Activated CD4-positive, alpha-beta T cell treated with anti-CD3 and anti-CD28 coated beads, Interleukin-2, amount 50 U/mL, for 48 hours (primary cell): ENCODE measurements around the gene FAM9A.

Source experiments
- DNase-seq, 2 experiments: peaks; one replicate each; pipeline ENCODE4 v3.0.0-alpha.2; 2020

The FAM9A gene

GRCh38 chrX:8801041-8801599 lies at the start of gene FAM9A:
TSS of gene FAM9A (minus strand) at chrX:8801383. CDS start at chrX:8800171, 1,212 bp downstream.
- DNase-seq = no peak

DNA sequence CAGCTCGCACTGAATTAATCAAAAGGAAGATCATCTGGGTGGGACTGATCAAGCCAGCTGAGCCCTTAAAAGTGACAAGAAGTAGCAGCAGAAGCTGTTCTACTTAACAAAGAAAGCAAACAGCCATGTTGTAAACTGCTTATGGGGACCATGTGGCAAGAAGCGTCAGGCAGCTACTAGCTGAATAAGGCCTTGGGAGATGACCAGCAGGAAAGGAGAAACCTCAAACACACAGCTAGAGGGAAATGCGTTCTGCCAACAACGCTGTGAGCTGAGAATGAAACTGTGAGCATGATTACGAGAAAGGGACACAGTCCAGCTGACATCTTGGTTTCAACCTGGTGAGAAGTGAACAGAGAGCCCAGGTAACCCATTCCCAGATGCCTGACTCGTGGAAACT lies 49.3 kb upstream of the FAM9A start:
- no peak for DNase-seq

- DNase-seq = no peak
Observed at GRCh38 chrX:8849945-8850344, 48.8 kb upstream of the FAM9A start.

DNA sequence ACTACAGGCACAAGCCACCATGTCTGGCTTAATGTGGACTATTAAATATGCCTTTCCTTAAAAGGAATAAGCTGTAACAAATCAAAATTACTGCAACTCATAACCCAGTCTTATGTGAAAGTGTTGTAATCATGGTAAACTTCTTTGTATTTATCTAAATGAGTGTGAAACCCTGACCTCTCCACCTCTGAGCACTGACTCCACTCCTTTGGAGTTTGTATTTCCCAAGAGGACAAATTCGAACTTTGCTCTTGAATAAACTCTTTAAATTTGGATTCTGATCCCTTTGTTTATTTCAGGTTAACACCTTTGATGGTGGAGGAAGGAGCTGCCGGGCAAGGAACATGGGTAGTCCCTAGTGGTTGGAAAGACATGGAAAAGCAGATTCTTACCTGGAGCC lies 48.3 kb upstream of the FAM9A start:
- DNase-seq = no peak

GRCh38 chrX:8848911-8849310 lies 47.7 kb upstream of the FAM9A start:
- DNase-seq = no peak

GRCh38 chrX:8848441-8848840 lies 47.3 kb upstream of the FAM9A start:
- DNase-seq = no peak

- no peak for DNase-seq
Observed at GRCh38 chrX:8847360-8847759, 46.2 kb upstream of the FAM9A start.

DNA sequence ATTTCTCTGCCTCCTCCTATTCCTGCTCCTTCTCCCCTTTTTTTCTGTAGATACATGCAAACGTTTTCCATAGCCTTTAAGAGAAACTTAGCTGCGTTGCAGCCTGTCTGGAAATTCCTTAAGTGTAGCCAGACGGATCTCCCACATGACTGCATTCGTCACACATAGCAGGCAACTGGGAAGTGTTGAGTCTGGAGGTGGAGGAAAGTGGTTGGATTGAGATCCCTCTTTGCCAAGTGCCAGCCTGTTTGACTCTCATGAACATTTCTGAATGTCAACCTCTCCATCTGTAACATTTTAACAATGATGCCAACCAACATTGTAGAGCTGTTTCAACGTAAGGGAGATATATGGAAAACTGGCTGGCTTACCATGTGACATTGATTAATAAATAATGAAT lies 45.1 kb upstream of the FAM9A start:
- DNase-seq = no peak

DNA sequence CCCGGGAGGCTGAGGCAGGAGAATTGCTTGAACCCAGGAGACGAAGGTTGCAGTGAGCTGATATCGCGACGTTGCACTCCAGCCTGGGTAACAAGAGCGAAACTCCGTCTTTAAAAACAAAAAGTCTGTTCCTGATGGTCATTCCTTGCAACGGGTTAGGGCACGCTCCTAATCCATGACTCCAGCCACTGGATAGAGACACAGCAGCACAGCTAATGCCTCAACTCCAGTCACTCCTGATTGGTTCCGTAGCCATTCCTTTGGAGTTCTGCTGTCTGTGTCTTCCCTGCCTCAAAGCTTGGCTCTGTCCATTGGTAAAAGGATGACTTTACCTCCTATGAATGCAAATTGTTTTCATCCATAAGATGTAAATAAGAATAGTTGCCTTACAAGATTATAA lies 44.3 kb upstream of the FAM9A start:
- no peak for DNase-seq

DNA sequence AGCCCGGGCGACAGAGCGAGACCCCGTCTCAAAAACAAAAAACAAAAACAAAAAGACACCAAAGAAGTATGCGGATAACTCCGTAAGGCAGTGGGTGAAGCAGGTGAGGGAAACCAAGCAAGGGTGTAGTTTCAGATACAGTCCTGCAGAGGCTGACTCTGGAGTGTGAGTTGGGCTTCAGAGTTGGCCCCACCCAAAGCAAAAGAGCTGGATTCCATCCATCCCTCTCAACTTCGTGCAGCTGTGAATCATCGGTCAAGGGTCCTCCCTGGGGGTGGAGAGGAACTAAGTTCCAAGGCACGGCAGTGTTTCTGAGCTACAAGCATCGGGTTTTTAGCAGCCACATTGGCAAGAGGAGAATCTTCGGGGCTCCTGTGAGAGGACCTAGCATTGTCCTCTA lies 43.9 kb upstream of the FAM9A start:
- DNase-seq = no peak

DNA sequence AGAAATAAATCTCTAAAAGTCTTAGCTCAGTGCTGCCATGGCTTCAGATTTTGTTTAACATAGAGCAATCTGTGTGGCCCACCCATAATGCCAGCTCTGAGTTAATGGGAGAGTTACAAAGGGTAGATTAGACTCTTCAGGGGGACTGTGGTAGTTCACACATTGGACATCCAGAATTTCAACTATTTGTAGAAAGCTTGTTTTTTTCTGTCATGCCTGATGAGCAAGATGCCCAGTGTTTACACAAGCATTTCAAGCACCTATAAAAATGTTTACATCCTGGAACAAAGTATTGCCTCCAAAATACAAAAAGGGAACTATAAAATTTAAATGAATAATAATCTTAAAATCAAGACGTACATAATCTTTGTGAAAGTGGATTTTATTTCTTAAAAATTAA lies 43.0 kb upstream of the FAM9A start:
- DNase-seq = no peak

GRCh38 chrX:8841911-8842310 lies 40.7 kb upstream of the FAM9A start:
- DNase-seq = no peak

DNA sequence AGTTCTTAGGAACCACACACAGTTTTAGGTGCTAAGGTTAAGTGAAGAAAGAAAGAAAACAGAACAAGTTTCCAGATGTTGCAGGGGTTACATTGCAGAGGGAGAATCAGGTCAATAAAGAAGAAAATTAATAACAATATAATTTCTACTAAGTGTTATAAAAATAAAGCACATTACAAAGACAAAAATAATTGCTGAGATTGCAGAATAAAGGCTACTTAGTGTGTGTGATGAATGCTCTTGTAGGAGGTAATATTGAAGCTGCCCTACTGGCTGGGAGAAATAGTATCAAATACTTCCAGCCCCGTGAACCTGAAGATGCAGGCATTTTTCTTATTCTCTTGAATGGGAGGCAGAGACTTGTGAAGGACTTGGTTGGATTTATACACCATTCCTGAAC lies 33.2 kb upstream of the FAM9A start:
- DNase-seq = no peak

DNA sequence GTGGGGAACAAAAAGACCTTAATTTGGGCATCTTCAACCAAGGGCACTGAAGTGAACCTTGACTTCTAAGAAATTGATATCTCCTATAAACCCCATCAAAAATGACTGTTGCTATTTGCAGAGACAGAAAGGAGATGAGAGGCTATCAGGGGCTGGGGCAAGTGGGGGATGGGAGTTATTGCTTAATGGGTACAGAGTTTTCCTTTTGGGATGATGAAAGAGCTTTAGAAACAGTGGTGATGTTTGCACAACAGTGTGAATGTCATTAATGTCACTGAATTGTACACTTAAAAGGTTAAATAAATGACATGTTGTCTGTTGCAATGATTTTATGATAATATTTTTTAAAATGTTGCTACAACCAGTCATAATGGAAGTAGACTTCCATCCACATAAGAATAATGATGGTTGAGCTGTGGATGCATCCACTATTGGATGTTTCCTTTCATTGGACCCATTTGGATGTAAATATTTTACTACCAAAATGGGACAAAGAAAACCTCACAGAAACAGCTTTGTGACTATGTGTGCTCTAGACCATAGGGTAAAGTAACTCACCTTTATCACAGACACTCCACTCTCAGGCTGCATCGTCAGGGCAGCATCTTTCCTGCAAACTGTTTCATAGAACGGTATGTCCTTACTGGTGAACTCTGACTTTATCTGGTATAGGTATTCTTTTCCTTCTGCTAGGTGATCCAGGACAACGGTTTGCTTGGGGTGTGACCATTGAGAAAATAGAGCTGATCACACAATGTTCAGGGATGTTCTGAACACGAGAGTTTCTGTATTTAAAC lies 31.6 kb upstream of the FAM9A start:
- no peak for DNase-seq

- no peak for DNase-seq
Observed at GRCh38 chrX:8823698-8824097, 22.5 kb upstream of the FAM9A start.

DNA sequence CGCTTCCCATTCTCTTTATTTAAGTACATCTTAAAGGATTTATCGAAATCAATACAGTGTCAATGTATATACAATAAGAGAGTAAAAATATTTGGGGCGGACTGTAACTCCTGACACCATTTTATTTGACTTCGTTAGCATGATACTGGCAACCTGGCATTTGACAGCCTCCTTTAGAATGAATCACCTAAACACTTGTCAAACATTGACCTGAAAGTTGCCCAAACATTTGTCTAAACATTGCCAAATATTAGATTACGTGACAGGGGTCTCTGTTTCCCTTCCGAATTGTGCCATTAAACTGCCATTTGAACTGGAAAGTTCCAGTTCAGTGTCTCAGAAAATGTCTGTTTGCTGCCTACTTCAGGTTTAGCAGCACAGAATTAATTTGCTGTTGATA lies 20.8 kb upstream of the FAM9A start:
- DNase-seq = no peak

DNA sequence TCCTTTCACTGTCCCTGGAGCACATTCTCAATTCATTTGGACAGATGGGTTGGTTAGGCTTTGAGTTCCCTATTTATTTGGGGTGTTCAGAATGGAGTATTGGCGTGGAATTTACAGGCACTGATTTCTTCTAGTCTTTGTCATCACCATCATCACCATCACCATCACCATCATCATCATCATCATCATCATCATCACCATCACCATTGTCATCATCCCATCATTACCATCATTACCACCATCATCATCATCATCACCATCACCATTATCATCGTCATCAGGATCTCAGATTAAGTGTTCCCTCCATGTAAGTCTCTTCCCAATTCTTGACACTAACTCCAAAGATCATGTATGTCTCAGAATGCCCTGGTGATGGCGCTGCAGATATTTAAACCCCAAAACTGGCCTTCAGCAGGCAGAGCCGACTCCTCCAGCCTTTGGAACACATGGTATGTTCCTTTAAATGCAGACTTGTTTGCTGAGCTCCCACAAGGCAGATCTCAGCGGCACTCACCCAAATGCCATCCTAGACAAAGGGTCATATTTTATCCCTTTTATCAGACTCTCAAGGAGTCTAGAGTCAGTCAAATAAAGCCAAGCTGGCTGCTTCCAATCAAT lies 19.8 kb upstream of the FAM9A start:
- no peak for DNase-seq

- no peak for DNase-seq
Observed at GRCh38 chrX:8815460-8816065, 14.4 kb upstream of the FAM9A start.

- DNase-seq = no peak
Observed at GRCh38 chrX:8813036-8813435, 11.9 kb upstream of the FAM9A start.

DNA sequence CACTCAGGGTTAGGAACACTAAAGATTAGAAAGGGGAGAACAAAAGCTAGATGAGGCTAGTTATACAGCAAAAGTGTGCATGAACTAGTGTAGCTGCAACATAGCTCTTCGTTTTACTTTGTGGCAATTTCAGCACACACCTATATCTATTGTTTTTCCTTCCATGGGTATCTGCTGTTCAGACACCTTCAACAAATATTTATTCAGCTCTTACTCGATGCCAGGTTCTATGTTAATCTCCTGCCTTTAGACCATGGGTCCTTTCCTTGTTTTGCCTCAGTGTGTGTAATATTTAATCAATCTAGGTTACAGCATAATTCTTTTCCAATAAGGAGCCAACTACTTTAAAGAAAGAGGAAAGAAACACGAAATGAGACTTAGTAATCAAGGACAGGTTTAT lies 10.4 kb upstream of the FAM9A start:
- no peak for DNase-seq

DNA sequence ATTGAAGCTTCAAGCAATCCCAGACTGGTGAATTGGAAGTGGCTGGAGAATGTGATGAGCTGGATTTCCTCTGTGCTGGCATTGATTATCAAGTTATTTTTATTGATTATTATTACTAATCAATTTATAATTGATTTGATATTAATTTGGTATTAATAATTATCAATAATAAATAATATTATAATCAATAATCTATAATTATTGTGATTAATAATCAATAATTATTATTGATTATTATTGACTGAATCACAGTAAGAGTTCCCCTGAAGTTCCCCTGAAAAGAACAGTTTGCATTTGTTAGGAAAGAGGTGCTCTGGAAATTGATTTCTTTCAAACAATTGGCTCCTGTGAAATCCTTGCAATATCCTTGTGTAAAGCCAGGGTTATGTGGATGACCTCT lies 7.5 kb upstream of the FAM9A start:
- DNase-seq = no peak

- DNase-seq = no peak
Observed at GRCh38 chrX:8805974-8806373, 4.8 kb upstream of the FAM9A start.

GRCh38 chrX:8805046-8805445 lies 3.9 kb upstream of the FAM9A start:
- DNase-seq = no peak

DNA sequence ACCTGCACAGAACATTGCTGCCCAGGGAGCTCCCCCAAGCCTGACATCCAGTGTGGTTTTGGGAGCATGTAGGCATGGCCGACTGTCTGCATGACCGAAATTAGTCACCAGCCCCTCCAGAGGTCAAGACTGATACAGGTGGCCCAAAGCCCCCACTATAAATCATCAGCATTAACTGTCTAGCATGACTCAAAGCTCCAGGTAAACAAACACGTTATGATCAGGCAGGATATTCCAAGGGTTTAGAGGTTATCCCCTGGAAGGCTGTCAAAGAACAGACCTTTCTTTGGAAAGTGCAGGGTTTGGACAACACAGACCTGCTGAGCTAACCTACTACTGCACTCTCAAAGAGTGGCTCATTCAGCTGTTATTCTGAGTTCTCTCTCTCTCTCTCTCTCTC lies 2.1 kb upstream of the FAM9A start:
- DNase-seq = no peak
